GM21723 (cell line): ENCODE measurements around the gene NF1.
A peak's percentile ranks its signal among the peaks of the same experiment; 100 is the strongest.
"Not testable (repeated sequence)": the region's sequence is repeated elsewhere in the genome, so short reads cannot be mapped to it uniquely, and the experiment has no call there.

ENCODE experiments used
- ATAC-seq: cut with Tn5 transposase; IDR thresholded peaks from one replicate; pipeline ENCODE4 v1.9.1; 2021; ENCODE audit warnings: mild to moderate bottlenecking, moderate library complexity; ENCODE audit not compliant: unreplicated experiment

NF1 gene

DNA sequence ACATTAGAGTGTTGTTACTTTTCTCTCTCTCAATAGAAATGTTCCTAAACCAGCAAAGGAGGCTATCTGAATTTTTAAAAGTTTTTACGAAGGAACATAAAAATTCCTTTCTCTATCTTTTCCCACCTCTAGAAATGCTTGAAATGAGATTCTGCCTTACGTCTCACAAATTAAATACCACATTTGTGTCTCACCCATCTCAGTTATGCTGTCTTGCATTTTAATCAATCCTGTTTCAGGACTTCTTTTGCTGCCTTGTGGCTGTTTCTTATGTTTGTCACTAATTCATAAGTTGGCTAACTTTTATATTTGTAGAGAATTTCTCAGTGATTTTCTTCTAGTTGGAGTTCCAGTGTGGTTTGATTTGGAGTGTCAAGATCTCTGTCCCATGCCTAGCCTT, 198.8 kb downstream of the NF1 start:
- ATAC-seq, result no peak

- ATAC-seq, result no peak
Observed at GRCh38 chr17:31294231-31294630, 199.5 kb downstream of the NF1 start.

DNA sequence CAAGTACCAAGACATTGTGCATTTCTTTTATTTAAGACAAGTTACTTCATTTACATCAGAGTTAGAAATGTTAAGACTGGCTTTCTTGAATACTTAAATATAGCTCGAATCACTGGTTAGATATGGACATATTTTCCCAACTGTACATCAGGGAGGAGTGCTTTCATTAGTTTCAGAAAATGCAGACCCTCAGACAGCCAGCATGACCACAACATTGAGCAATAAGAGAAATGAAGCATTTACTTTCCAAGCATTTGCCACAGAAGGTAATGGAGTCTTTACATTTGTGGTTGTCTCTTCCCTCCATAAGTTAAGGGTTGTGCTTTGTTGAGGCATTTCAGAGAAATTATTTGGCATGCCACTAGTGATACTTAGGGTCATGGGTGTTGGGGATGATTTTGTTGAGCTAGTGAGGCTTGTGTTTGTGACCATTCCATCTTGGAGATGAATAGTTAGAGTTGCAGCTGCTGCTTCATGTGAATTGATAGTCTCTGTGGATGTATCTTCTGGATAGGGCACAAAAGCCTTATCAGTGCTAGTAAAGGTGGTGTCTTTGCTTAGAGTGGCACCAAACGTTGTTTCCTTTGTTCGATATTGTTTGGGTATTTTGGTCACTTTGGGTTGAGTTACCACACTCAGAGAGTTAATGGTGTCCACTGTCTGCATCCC, 200.2 kb downstream of the NF1 start:
- ATAC-seq, result no peak

- no peak for ATAC-seq
Observed at GRCh38 chr17:31295489-31295871, 200.7 kb downstream of the NF1 start.

- ATAC-seq, result no peak
Observed at GRCh38 chr17:31296142-31296541, 201.4 kb downstream of the NF1 start.

- no peak for ATAC-seq
Observed at GRCh38 chr17:31297090-31297489, 202.3 kb downstream of the NF1 start, which contains the start of gene OMG. TSS of gene OMG (minus strand) at chr17:31297239. CDS start at chr17:31296331, 908 bp downstream.

DNA sequence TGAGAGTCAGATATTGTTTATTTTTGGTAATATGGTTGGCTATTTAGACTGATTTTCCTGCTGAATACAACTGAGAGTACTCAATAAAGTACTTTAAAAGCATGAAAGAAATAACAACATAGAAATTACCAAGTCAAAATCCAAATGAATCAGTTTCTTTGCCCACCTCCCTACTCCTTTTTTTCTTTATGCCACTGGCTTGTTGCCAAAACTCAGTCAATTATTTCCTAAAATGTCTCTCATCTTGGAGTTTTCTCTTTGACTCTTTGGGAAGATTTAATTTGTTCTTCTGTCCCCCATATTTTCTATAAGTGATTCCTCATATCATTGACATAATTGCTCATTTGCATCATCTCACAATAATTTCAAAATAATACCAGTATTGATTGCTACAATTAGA, 204.8 kb downstream of the NF1 start:
- no peak for ATAC-seq

GRCh38 chr17:31307640-31308039, 212.9 kb downstream of the NF1 start:
- no peak for ATAC-seq

GRCh38 chr17:31308372-31309334, 213.9 kb downstream of the NF1 start:
- ATAC-seq, result no peak

DNA sequence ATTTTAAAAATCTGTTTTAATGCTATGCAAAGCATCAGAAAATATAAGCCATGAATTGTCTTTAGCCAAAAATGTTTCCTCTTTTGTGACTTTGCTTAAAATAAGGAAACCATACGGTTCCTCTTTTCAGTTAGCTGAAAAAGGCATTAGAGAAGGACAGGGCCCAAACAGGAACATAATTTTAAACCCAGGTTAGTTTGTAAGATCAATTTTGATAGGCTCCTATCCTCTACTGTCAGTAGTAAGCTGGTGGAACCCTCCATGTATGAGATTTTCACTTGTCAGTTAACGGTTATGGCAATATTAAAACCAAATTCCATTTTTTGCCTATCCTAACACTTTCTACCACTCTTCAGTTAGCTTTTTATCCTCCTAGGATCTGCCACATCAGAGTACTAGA, 214.8 kb downstream of the NF1 start:
- peak; percentile 36 for ATAC-seq

DNA sequence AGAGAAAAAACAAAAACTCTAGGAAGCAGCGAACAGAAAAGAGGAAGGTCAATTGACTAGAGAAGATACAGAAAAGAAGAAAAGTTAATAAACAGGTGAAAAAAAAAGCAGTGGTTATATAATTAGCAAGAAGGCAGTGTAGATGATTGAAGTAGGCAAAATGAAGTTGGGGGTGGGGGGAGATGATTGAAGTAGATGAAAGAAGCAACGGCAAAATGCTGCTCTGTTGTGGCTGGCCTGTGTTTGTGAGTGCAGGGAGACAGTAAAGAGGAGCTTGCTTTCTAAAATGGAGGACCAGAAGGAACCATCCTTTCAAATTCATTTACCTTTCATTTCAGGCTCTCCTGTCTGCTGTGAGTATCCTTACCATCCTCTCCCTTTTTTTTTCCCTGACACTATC, 215.5 kb downstream of the NF1 start:
- no peak for ATAC-seq

DNA sequence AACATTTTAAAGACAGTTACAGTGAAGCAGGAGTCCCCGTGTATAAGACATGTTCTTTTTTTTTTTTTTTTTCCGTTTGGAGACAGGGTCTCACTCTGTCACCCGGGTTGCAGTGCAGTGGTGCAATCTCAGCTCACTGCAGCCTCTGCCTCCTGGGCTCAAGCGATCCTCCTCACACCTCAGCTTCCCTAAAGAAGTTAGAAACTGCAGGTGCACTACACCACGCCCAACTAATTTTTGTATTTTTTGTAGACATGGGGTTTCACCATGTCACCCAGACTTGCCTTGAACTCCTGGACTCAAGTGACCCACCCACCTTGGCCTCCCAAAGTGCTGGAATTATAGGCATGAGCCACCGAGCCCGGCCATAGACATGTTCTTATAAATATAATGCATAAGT, 216.1 kb downstream of the NF1 start:
- no peak for ATAC-seq

- no peak for ATAC-seq
Observed at GRCh38 chr17:31311526-31311925, 216.7 kb downstream of the NF1 start.

DNA sequence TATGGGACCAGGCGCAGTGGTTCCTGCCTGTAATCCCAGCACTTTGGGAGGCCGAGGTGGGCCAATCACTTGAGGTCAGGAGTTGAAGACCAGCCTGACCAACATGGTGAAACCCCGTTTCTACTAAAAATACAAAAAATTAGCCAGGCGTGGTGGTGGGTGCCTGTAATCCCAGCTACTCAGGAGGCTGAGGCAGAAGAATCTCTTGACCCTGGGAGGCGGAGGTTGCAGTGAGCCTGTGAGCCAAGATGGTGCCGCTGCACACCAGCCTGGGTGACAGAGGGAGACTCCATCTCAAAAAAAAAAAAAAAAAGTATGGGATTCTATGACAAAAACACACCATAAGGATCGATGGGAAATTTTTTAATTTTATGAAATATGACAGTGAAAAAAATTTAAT, 217.4 kb downstream of the NF1 start:
- not testable (repeated sequence) for ATAC-seq

GRCh38 chr17:31313982-31314781, 219.4 kb downstream of the NF1 start, which contains the start of gene EVI2B:
TSS of gene EVI2B (minus strand) at chr17:31314054. CDS start at chr17:31305609, 8,445 bp downstream.
- no peak for ATAC-seq

- ATAC-seq, result no peak
Observed at GRCh38 chr17:31314782-31315100, 220.0 kb downstream of the NF1 start.

DNA sequence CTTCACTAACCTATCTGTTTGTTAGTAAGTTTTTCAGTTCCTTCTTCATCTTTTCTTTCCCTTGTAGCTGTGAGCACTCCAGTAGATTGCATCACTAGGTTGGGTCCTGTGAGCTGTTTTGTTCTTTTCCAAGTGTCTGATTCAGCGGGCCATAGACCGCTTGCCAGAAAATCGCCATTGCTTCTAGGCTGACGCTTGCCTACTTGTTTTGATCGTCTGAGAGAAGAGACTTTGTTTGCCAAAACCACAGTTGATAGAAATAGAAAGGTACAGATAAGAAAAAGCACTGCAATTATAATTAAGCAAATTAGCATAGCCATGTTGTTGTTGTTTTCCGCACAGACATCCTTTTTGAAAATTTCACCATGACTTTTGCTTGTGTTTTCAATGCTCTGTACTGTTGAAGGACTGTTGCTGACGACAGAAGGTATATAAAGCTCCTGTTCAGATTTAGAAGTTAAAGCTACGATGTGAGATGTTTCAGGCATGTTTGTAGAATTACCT, 223.6 kb downstream of the NF1 start:
- ATAC-seq, result peak; percentile 34

DNA sequence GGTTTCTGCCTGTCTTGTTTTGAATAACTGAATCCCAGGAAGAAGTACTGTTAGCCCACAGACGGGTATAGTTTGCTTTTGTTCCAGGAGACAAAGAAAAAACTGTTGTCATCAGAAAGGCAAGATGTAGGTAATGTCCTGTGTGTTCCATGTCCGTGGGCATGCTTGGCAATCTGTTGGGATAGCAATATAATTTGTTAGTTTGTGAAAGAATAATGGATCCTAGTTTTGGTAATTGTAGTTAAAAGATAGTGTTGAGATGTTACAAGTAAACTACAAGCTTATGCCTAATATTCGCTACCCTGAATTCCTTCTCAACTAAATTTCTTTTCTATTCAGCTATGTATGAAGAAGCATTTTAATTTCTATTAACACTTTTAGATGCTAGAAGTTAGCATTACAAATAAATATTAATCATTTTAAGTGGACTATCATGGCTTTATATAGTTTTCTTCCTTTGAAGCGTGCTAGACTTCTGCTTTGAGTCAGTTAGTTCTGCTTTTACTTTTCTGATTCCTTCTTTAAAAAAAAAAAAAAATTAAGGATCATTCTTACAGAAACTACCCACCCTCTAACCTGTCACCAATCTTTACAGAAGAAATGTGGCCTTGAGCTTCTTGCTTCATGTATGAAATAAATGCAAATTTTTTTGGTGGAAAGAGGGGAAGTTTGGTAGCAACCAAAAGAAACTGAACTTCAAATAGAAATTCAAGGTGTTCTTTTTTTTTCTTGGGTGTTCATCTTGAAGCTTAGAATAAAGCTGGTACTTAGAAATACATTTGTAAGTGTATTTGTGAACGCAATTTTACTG, 224.3 kb downstream of the NF1 start:
- ATAC-seq, result no peak

GRCh38 chr17:31320241-31320640, 225.5 kb downstream of the NF1 start:
- ATAC-seq, result no peak

- ATAC-seq, result no peak
Observed at GRCh38 chr17:31320791-31321190, 226.0 kb downstream of the NF1 start.
